GM18951 (cell line): ENCODE data around the gene SRD5A1.

ENCODE experiments used
- POLR2A ChIP-seq: IDR thresholded peaks from 4 replicates; pipeline ENCODE4 v1.6.1; 2011; ENCODE audit warnings: mild to moderate bottlenecking; ENCODE audit not compliant: insufficient read length, insufficient read depth; ENCODE audit errors: extremely low read depth
- in situ Hi-C: fragments of 300-500 bp; cut with MboI; formaldehyde crosslinking; loops from one replicate; pipeline ENCODE4 v1.12.0; 2022; ENCODE audit warnings: low sequenced_read_pairs, mixed read lengths, inconsistent platforms; ENCODE audit not compliant: unreplicated experiment

SRD5A1 gene

GRCh38 chr5:6596388-6596787 lies 36.9 kb upstream of the SRD5A1 start:
- no peak for TF ChIP-seq POLR2A
- in situ Hi-C loops, result no loop called here

GRCh38 chr5:6597557-6597956 lies 35.7 kb upstream of the SRD5A1 start:
- no peak for TF ChIP-seq POLR2A
- in situ Hi-C loops, result no loop called here

DNA sequence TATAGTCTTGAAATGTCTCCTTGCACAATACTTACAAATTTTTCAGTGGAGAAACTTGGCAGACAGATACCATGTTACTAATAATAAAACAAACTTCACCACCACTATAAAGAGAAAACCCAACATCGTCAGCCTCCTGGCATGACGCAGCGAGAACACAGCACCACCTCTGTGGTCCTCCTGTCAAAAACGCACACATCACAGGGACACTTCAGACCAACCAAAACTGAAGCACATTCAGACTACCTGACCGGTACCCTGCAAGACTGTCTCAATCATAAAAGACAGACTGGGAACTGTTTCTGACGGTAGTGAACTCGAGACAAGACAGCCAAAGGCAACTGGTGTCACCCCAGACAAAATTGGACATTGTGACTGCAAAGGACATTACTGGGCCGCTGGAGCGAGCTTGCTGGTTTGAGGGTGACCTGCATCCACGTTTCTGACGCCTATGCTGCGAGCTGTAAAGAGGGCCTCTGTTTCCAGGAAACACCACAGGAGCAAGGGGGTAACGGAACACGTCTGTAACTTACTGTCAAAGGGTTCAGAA lies 34.8 kb upstream of the SRD5A1 start:
- TF ChIP-seq POLR2A, result no peak
- in situ Hi-C loops, result no loop called here

GRCh38 chr5:6599739-6600138 lies 33.5 kb upstream of the SRD5A1 start:
- in situ Hi-C loops, result no loop called here
- no peak for TF ChIP-seq POLR2A

DNA sequence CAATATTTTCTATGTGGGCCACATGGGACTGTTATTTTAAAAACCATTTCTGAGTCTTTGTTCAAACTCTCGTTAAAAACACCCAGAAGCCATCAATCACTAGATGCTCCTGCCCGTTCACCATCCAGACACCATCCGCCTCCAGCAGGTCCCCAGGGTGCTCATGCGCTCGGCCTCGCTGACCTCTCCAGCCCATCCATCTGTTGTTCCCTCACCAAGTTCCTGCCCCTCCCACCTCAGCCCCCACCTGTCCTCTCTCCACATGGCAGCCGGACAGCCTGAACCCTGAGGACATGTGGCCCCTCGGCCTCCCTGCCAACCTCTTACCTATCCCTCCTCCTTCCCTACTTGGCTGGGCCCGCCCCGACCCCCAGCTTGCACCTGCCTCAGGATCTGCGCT lies 32.0 kb upstream of the SRD5A1 start:
- in situ Hi-C loops, result no loop called here
- no peak for TF ChIP-seq POLR2A

- in situ Hi-C loops, result no loop called here
- no peak for TF ChIP-seq POLR2A
These were observed 31.4 kb upstream of the SRD5A1 start for GRCh38 chr5:6601816-6602215.

- in situ Hi-C loops, result no loop called here
- TF ChIP-seq POLR2A, result no peak
These were observed 30.8 kb upstream of the SRD5A1 start for GRCh38 chr5:6602441-6602840.

DNA sequence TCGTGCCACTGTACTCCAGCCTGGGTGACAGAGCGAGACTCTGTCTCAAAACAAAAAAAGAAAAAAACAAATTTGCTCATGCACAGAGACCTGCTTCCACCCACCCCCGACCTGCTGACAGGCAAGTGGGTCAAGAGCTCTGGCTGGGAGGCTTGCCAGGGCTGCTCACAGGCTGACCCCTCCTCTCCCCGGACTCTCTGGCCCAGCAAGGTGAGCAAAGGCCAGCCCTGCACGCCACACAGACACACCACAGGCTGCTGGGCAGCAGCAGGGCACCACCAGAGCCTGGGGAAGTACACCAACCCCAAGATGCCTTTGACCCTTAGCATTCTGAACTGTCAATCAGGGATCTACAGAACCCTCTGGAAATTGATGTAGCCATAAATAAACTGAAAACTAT lies 29.6 kb upstream of the SRD5A1 start:
- TF ChIP-seq POLR2A, result no peak
- in situ Hi-C loops, result no loop called here

DNA sequence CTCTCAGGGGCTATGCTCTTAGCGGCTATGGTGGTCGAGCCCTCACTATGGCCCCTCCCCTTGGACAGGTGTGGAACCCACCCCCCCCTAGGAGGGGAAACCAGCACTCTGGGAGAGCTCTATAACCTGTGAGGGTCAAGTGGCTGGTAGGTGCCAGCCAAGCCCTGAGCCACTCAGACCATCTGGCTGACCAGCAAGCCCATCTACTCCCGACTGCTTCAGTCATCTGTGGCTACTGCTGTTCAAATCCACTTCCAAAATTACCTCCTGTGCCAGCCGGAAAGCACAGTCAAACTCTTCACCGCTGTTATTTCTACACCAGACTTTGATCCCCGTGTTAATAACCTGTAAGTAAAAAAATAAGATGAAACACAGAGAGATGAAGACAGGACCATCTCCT lies 28.9 kb upstream of the SRD5A1 start:
- in situ Hi-C loops, result no loop called here
- TF ChIP-seq POLR2A, result no peak

DNA sequence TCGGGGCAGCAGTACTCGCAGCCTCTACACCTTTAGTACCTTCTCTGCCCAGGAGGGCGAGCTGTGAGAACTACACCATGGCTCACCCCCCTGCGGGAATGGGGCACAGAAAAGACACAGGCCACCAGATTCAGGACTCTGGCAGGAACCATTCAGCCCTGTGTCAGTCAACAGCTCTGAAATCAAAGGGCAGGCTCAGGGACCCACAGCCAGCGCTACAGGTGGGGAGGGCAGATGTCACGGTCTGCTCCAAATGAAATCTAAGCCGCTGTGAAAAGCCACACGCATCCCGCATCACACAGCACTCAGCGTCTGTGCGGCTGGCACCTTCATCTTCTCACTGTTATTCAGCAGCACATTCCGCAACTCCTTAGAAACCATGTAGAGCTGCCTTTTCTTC lies 28.3 kb upstream of the SRD5A1 start:
- in situ Hi-C loops, result no loop called here
- no peak for TF ChIP-seq POLR2A

GRCh38 chr5:6606884-6607558 lies 26.2 kb upstream of the SRD5A1 start:
- in situ Hi-C loops, result no loop called here
- TF ChIP-seq POLR2A, result no peak

DNA sequence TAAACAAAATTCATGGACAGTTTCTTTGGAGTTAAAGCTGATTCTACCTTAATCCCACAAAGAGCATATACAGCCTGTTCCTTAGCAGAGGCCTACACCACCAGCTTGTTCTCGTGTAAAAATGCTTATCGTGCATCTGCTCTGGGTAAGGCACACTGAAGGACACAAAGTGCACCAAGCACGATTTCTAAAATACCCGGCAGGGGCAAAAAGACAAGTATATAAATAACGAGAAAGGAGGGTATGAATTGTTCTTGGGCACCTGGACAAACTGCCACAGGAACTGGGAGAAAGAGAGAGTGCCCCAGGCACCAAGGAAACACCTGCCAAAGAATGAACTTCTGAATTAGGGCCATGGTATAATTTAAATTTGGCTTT lies 25.7 kb upstream of the SRD5A1 start:
- TF ChIP-seq POLR2A, result no peak
- in situ Hi-C loops, result no loop called here

- in situ Hi-C loops, result no loop called here
These were observed 25.2 kb upstream of the SRD5A1 start for GRCh38 chr5:6608016-6608415.

GRCh38 chr5:6611334-6612256 lies 21.6 kb upstream of the SRD5A1 start:
- TF ChIP-seq POLR2A, result no peak
- in situ Hi-C loops, result no loop called here

More at GRCh38 chr5:6608016-6608415, 25.2 kb upstream of the SRD5A1 start:
- no peak for TF ChIP-seq POLR2A
